VCaP (cell line): ENCODE results near the gene RCSD1.

ENCODE experiments used
- H3K27ac ChIP-seq: fragments of 450-650 bp; 2 replicates; pipeline ENCODE4 v1.5.1; 2017
- CTCF ChIP-seq: fragments of 450-650 bp; conservative IDR thresholded peaks from 2 replicates; pipeline ENCODE4 v1.5.1; 2017; ENCODE audit warnings: mild to moderate bottlenecking, moderate library complexity

The RCSD1 gene

GRCh38 chr1:167629681-167630567, at the start of gene RCSD1:
Gene RCSD1 (plus strand): TSS chr1:167630232. CDS start chr1:167630424, 192 bp downstream.
- no peak within 1 kb of the TSS for H3K27ac ChIP-seq
- TF ChIP-seq CTCF = no peak

GRCh38 chr1:167582064-167582463, 48.0 kb upstream of the RCSD1 start:
- H3K27ac ChIP-seq = no peak overlapping the region
- TF ChIP-seq CTCF = no peak

- no peak overlapping the region for H3K27ac ChIP-seq
- TF ChIP-seq CTCF = no peak
These were observed 47.3 kb upstream of the RCSD1 start for GRCh38 chr1:167582722-167583121.

GRCh38 chr1:167584581-167584980, 45.5 kb upstream of the RCSD1 start:
- H3K27ac ChIP-seq = no peak overlapping the region

GRCh38 chr1:167587342-167587741, 42.7 kb upstream of the RCSD1 start:
- H3K27ac ChIP-seq = no peak overlapping the region
- no peak for TF ChIP-seq CTCF

More at GRCh38 chr1:167584581-167584980, 45.5 kb upstream of the RCSD1 start:
- TF ChIP-seq CTCF = no peak

- H3K27ac ChIP-seq = no peak overlapping the region
- no peak for TF ChIP-seq CTCF
These were observed 42.2 kb upstream of the RCSD1 start for GRCh38 chr1:167587872-167588271.

- no peak overlapping the region for H3K27ac ChIP-seq
- TF ChIP-seq CTCF = no peak
These were observed 41.7 kb upstream of the RCSD1 start for GRCh38 chr1:167588361-167588760.
